Neural cell (in vitro differentiated cells): ENCODE measurements around the gene LIMD2. TPM values are rescaled to one million over a fixed set of nuclear protein-coding genes. Genes with fewer than 3 reads are reported as not detected.

Experiments
- H2AFZ ChIP-seq: fragments of 200-600, 300-800 bp; sonication (generic), shearing (Covaris generic); 2 replicates; pipeline ENCODE4 v1.6.0; 2014; ENCODE audit warnings: low read depth, mild to moderate bottlenecking, antibody characterized with exemption, low read length, moderate library complexity
- H3F3A ChIP-seq: fragments of 200-600 bp; shearing (Covaris generic); 2 replicates; pipeline ENCODE4 v1.6.1; 2016; ENCODE audit warnings: mild to moderate bottlenecking, moderate library complexity, mixed read lengths, antibody characterized with exemption, low read length; ENCODE audit not compliant: insufficient read depth, poor library complexity, severe bottlenecking
- H3K27ac ChIP-seq: fragments of 200-600, 300-800 bp; sonication (generic), shearing (Covaris generic); 2 replicates; pipeline ENCODE4 v1.5.1; 2014; ENCODE audit warnings: mild to moderate bottlenecking, low read length, moderate library complexity
- H3K27me3 ChIP-seq: fragments of 300-800, 200-600 bp; sonication (generic), shearing (Covaris generic); 2 replicates; pipeline ENCODE4 v1.6.0; 2014; ENCODE audit warnings: mild to moderate bottlenecking, low read depth, low read length, moderate library complexity; ENCODE audit not compliant: insufficient read depth
- H3K36me3 ChIP-seq: fragments of 300-800, 200-600 bp; sonication (generic), shearing (Covaris generic); 2 replicates; pipeline ENCODE4 v1.5.1; 2014; ENCODE audit warnings: mild to moderate bottlenecking, antibody characterized with exemption, low read length, moderate library complexity; ENCODE audit not compliant: insufficient read depth
- H3K4me2 ChIP-seq: fragments of 300-800, 200-600 bp; sonication (generic), shearing (Covaris generic); 2 replicates; pipeline ENCODE4 v1.6.0; 2014; ENCODE audit warnings: mild to moderate bottlenecking, low read length
- H3K4me3 ChIP-seq: fragments of 300-800, 200-600 bp; sonication (generic), shearing (Covaris generic); 2 replicates; pipeline ENCODE4 v1.5.1; 2014; ENCODE audit warnings: mild to moderate bottlenecking, low read length, moderate library complexity
- H3K79me2 ChIP-seq: fragments of 200-600 bp; shearing (Covaris generic); replicated peaks from 2 replicates; pipeline ENCODE4 v1.6.0; 2014; ENCODE audit warnings: mild to moderate bottlenecking, low read length, moderate library complexity; ENCODE audit not compliant: insufficient read depth
- H3K9ac ChIP-seq: fragments of 300-800, 200-600 bp; sonication (generic), shearing (Covaris generic); 2 replicates; pipeline ENCODE4 v1.6.1; 2016; ENCODE audit warnings: mild to moderate bottlenecking, low read length, mixed read lengths
- H3K9me2 ChIP-seq: fragments of 200-600 bp; shearing (Covaris generic); 2 replicates; pipeline ENCODE4 v1.6.1; 2016; ENCODE audit warnings: mild to moderate bottlenecking, low read length, mixed read lengths; ENCODE audit not compliant: insufficient read depth
- H3K9me3 ChIP-seq: fragments of 200-600, 300-800 bp; sonication (generic), shearing (Covaris generic); 2 replicates; pipeline ENCODE4 v1.6.1; 2016; ENCODE audit warnings: mild to moderate bottlenecking, mixed run types, low read length, moderate library complexity, mixed read lengths
- H4K20me1 ChIP-seq: fragments of 200-600 bp; shearing (Covaris generic); 2 replicates; pipeline ENCODE4 v1.6.1; 2016; ENCODE audit warnings: mild to moderate bottlenecking, mixed run types; ENCODE audit not compliant: insufficient read depth
- CTCF ChIP-seq: fragments of 450-650 bp; IDR thresholded peaks from 2 replicates; pipeline ENCODE4 v1.5.1; 2014; ENCODE audit warnings: antibody characterized with exemption, mild to moderate bottlenecking, moderate library complexity; ENCODE audit not compliant: poor library complexity, severe bottlenecking
- EP300 ChIP-seq: fragments of 450-650 bp; conservative IDR thresholded peaks from 2 replicates; pipeline ENCODE4 v1.6.1; 2014; ENCODE audit warnings: antibody characterized with exemption, mild to moderate bottlenecking, moderate library complexity; ENCODE audit not compliant: poor library complexity, severe bottlenecking
- EZH2 ChIP-seq: fragments of 200-600, 300-800 bp; shearing (Covaris generic), sonication (generic); IDR thresholded peaks from 2 replicates; pipeline ENCODE4 v1.6.1; 2014; ENCODE audit warnings: antibody characterized with exemption, low read length, borderline replicate concordance, mild to moderate bottlenecking; ENCODE audit not compliant: insufficient read depth, poor library complexity, severe bottlenecking
- MXI1 ChIP-seq: fragments of 450-650 bp; conservative IDR thresholded peaks from 2 replicates; pipeline ENCODE4 v1.6.1; 2014; ENCODE audit warnings: antibody characterized with exemption, mild to moderate bottlenecking; ENCODE audit not compliant: poor library complexity, severe bottlenecking
- POLR2AphosphoS5 ChIP-seq: IDR thresholded peaks from 2 replicates; pipeline ENCODE4 v1.6.1; 2012
- RAD21 ChIP-seq: fragments of 450-650 bp; conservative IDR thresholded peaks from 2 replicates; pipeline ENCODE4 v1.6.1; 2014; ENCODE audit warnings: antibody characterized with exemption, mild to moderate bottlenecking, moderate library complexity
- REST ChIP-seq: IDR thresholded peaks from 2 replicates; pipeline ENCODE4 v1.6.1; 2012; ENCODE audit warnings: borderline replicate concordance
- SMC3 ChIP-seq: fragments of 450-650 bp; conservative IDR thresholded peaks from 2 replicates; pipeline ENCODE4 v1.6.1; 2014; ENCODE audit warnings: antibody characterized with exemption, mild to moderate bottlenecking, moderate library complexity; ENCODE audit not compliant: poor library complexity
- TAF1 ChIP-seq: IDR thresholded peaks from 2 replicates; pipeline ENCODE4 v1.6.1; 2012; ENCODE audit warnings: low read depth
- polyA plus RNA-seq: library from polyadenylated mRNA; depleted of rRNA; stranded (reverse); fragments of >200 nt; gene quantifications from 2 replicates; pipeline ENCODE4 v1.2.3, GENCODE V29; 2014

The LIMD2 gene
- polyA plus RNA-seq, 1 donor from 2014 or later = 132 TPM

DNA sequence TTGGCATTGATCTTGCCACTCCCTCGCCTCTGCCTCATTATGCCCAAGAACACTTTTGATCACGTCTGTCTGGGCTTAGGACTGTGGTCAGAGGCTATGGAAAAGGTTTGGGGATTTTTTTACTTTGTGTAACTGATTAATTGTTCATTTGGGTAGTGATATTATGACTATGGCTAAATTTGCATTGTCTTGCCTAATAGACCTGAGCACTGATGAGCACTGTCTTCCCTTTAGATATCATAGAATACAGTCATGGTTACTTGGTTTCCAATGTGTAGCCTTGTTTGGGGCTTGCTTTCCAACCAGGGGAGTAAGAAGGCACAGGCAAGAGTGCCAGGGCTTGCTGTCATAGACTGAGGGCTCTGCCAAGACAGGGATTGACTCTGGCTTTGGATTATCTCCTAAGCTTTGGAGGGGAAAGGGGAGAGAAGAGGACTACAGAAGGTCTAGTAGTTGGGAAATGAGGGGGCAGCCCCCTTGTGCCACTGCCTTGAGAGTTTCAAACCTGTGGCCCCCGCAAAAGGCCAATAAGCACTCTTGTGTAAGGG is 13.7 kb downstream of the LIMD2 start:
- no peak overlapping the region for H3K4me2 ChIP-seq
- no peak overlapping the region for H2AFZ ChIP-seq
- no peak overlapping the region for H3K27ac ChIP-seq
- no peaks in the 10 kb centered on the region for H3K9me3 ChIP-seq
- H3K79me2 ChIP-seq = no peaks in the 10 kb centered on the region
- no peaks in the 10 kb centered on the region for H3K27me3 ChIP-seq
- no peaks in the 10 kb centered on the region for H4K20me1 ChIP-seq
- H3F3A ChIP-seq = no peaks in the 10 kb centered on the region
- H3K9ac ChIP-seq = no peak overlapping the region
- no peak overlapping the region for H3K4me3 ChIP-seq
- no peaks in the 10 kb centered on the region for H3K9me2 ChIP-seq
- TF ChIP-seq MXI1 (no peak), SMC3 (no peak), TAF1 (no peak), CTCF (no peak), REST (no peak), RAD21 (no peak), EZH2 (no peak), EP300 (no peak), POLR2AphosphoS5 (no peak)
- H3K36me3 ChIP-seq = no peaks in the 10 kb centered on the region

DNA sequence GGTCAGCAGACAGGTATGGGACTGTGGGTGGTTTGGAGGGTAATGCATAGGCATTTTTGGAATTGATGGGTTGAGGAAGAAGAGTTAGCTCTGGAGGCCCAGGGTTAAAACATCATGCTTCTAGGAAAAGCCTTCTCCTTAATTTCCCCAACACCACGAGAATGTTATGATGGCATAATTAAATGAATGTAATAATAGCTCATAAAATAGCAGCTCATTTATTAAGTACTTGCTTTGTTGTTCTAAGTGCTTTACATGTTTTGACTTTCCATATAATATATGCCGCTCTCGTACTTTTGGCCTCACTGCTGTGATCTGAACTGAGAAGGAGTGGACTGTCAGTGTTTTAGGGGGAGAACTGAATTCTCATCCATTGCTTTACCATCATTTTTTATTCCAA is 14.3 kb downstream of the LIMD2 start:
- Histone ChIP-seq H3K9ac (no peak overlapping the region), H3K9me3 (no peaks in the 10 kb centered on the region), H3K27ac (no peak overlapping the region), H3K9me2 (no peaks in the 10 kb centered on the region), H3K4me2 (no peak overlapping the region), H3K4me3 (no peak overlapping the region), H3K27me3 (no peaks in the 10 kb centered on the region), H2AFZ (no peak overlapping the region), H3K36me3 (no peaks in the 10 kb centered on the region), H3F3A (no peaks in the 10 kb centered on the region), H3K79me2 (no peaks in the 10 kb centered on the region), H4K20me1 (no peaks in the 10 kb centered on the region)
- TF ChIP-seq TAF1 = no peak
- TF ChIP-seq REST = no peak
- TF ChIP-seq SMC3 = no peak
- TF ChIP-seq EP300 = no peak
- TF ChIP-seq CTCF = no peak
- TF ChIP-seq EZH2 = no peak
